ENCODE measurements around the gene ARMC3.

Gene ARMC3

DNA sequence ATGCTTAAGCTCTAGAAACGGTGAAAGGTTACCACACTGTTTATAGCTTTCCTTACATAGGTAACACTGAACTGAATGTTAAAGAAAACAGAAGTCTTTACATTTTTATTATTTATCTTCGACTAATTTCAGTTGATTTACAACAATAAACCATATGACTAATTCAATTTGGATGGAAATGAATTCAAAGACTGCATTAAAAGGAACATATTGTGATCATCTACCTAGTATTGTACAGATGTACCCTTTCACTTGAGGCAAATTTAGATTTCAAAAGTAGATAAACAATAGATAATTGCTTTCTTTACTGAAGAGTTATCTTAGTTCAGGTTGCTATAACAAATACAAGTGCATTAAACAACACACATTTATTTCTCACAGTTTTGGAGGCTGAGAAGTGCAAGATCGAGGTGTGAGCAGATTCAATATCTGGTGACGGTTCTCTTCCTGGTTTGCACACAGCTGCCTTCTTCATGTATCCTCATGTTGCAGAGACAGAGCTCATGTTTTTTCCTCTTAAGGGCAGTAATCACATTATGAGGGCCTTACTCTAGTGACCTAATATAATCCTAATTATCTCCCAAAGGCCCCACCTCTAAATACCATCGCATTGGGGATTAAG is 15.0 kb upstream of the ARMC3 start:
- TF ChIP-seq, protein P1, sequence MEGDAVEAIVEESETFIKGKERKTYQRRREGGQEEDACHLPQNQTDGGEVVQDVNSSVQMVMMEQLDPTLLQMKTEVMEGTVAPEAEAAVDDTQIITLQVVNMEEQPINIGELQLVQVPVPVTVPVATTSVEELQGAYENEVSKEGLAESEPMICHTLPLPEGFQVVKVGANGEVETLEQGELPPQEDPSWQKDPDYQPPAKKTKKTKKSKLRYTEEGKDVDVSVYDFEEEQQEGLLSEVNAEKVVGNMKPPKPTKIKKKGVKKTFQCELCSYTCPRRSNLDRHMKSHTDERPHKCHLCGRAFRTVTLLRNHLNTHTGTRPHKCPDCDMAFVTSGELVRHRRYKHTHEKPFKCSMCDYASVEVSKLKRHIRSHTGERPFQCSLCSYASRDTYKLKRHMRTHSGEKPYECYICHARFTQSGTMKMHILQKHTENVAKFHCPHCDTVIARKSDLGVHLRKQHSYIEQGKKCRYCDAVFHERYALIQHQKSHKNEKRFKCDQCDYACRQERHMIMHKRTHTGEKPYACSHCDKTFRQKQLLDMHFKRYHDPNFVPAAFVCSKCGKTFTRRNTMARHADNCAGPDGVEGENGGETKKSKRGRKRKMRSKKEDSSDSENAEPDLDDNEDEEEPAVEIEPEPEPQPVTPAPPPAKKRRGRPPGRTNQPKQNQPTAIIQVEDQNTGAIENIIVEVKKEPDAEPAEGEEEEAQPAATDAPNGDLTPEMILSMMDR (IDR thresholded peaks at IDR 0.05): no peak

DNA sequence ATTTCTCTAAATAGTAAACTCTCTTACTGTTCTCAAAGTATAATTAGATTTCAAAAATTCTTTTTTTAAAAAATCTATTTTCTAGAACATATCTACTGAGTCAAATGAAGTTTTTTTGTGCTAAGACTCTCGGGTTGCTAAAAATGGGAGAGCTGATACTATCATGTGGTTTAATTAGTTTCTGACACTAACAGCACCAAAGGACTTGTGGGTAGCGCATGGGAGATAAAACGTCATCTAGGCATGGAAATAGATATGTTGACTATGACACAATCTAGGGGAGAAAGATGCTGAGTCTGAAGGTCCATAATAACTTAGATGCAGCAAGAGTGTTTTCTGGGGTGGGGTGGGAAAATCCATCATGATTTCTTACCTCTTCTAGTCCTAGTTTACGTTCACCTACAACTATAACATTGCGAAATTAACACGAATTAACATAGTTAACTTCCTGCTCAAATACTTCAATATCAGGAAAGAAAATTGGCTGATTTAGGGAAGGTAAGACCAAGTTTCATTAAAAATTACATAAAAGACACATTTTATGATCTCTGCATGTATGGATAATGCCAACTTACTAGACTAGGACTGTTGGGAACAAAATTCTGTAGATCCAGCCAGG is 14.3 kb upstream of the ARMC3 start:
- TF ChIP-seq, protein P1 (IDR thresholded peaks at IDR 0.05): no peak

DNA sequence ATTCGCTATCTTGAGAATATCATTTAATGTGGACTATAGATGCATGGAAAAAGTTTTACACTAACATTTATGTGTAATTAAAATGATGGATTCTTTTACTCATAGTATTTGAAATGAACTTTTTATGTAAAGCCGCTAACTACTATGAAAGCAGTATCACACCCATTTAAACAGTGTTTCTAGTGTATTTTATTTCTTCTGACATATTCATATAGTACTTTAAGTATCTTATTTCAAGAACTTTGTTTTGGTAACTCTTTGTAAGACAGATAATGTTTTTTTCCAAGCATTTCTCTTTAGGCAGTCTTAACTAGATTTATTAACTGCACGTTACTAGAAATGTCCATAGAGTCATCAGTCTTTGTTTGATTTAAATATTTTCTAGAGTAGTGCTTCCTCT is 12.5 kb upstream of the ARMC3 start:
- TF ChIP-seq, protein P1 (IDR thresholded peaks at IDR 0.05): no peak

DNA sequence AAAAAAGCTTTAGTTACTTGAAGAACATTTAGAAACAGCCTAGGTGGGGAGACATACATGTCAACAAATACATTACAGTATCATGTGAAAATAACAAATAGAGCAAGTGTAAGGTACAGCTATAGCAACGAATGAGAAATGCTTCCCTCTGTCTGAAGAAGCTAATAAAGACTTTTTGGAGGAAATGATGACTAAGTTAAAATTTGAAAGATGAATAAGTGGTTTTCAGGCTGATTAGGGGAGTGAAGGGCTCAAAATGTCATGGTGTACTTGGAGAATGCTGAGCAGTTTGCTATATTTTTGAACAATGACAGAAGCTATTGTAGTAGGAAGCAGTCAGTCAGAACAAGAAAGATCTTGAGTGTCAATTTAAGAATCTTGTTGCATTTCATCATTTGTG is 2.8 kb upstream of the ARMC3 start:
- TF ChIP-seq, protein P1 (IDR thresholded peaks at IDR 0.05): no peak

DNA sequence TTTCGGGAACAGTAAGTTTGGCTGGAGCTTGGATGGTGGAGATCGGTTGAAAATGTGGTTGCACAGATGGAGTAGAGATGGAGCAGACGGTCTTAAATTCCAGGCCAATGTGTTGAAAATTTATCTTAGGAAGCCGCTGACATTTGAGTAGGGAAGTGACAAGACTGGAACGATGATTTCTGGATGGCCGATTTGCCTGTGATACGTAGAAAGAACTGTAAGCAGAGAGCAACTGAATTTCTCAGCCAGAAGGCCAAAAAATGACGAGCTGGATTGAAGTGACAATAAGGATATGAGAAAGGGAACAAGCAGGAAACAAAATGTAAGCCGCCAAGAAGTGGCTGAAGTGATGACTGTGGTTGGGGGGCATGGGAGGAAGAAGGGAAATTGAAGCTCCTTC is 687 bp upstream of the ARMC3 start:
- TF ChIP-seq, protein P1 (IDR thresholded peaks at IDR 0.05): no peak

DNA sequence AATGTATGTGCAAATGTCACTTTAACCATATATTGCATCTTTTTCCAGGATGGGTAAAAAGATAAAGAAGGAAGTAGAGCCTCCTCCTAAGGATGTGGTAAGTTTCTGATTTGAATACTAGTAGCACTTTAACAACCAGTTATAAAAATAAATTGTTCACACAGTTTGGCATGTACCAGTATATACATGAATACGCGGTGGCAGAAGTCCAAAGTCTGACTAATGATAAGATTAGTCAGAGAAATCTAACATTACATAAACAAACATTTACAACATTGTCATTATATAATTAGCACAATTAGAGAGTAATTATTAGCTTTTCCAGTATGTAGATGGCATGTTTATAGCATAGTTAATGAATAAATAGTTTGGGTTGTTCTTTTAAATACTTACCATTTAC is 4.1 kb downstream of the ARMC3 start:
- TF ChIP-seq, protein P1 (IDR thresholded peaks at IDR 0.05): no peak

DNA sequence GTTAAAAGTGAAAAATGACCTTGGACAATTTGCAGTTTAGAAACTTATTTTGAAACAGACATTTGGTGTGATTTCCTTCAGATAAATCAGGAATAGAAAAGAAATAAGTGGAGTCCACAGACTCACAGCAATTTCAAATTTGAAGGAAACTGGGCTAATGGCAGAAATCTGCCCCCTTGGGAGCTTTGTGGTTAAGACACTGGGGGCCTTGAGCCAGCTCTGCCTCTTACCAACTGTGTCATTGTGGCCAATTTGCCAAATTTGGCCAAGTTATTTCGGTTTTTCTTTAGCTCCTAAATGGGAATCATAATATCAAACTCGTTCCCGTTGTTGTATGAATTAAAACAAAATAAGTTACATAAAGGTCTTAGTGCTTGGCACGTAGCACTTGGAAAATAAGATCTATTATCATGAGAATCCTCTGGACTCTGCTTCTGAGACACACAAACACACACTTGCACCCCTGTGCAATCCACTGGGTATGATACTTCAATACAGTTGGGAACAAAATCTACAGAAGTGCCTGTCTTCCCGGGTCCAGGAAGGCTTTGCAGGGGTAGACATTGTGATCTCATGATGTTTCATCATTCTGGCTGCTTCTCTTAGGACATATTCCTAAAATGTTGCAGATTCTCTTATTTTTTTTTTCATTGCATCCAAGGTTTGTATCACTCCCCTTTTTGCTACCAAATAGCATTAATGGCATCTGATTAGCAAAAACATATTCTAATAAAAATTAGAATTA is 4.9 kb downstream of the ARMC3 start:
- TF ChIP-seq, protein P1 (IDR thresholded peaks at IDR 0.05): no peak

Data from LNCAP (cell line).